ENCODE data around the gene ARSB.
"Not testable (repeated sequence)": the region's sequence is repeated elsewhere in the genome, so short reads cannot be mapped to it uniquely, and the experiment has no call there.

ARSB gene

GRCh38 chr5:78779262-78779661 is 205.8 kb downstream of the ARSB start:
- no peak for DNase-seq (ENCODE audit: low spot score)

- DNase-seq (ENCODE audit: low spot score) = peak; percentile 26
Observed at GRCh38 chr5:78778538-78778937, 206.6 kb downstream of the ARSB start.

- DNase-seq (ENCODE audit: low spot score) = no peak
Observed at GRCh38 chr5:78777901-78778300, 207.2 kb downstream of the ARSB start.

GRCh38 chr5:78776637-78777036 is 208.5 kb downstream of the ARSB start:
- no peak for DNase-seq (ENCODE audit: low spot score)

- DNase-seq (ENCODE audit: low spot score) = no peak
Observed at GRCh38 chr5:78773655-78774054, 211.5 kb downstream of the ARSB start.

GRCh38 chr5:78771260-78772205 is 213.6 kb downstream of the ARSB start:
- no peak for DNase-seq (ENCODE audit: low spot score)

- no peak for DNase-seq (ENCODE audit: low spot score)
Observed at GRCh38 chr5:78768781-78769380, 216.2 kb downstream of the ARSB start.

GRCh38 chr5:78766412-78766762 is 218.7 kb downstream of the ARSB start:
- DNase-seq (ENCODE audit: low spot score) = peak; percentile 18

GRCh38 chr5:78765756-78766411 is 219.2 kb downstream of the ARSB start:
- DNase-seq (ENCODE audit: low spot score) = no peak

GRCh38 chr5:78765116-78765515 is 220.0 kb downstream of the ARSB start:
- DNase-seq (ENCODE audit: low spot score) = no peak

- DNase-seq (ENCODE audit: low spot score) = no peak
Observed at GRCh38 chr5:78763659-78764189, 221.4 kb downstream of the ARSB start.

- DNase-seq (ENCODE audit: low spot score) = not testable (repeated sequence)
Observed at GRCh38 chr5:78762743-78763142, 222.4 kb downstream of the ARSB start.

GRCh38 chr5:78761840-78762239 is 223.3 kb downstream of the ARSB start:
- DNase-seq (ENCODE audit: low spot score) = no peak

GRCh38 chr5:78760770-78761169 is 224.3 kb downstream of the ARSB start:
- no peak for DNase-seq (ENCODE audit: low spot score)

- no peak for DNase-seq (ENCODE audit: low spot score)
Observed at GRCh38 chr5:78760366-78760765, 224.7 kb downstream of the ARSB start.

- DNase-seq (ENCODE audit: low spot score) = no peak
Observed at GRCh38 chr5:78758169-78758839, 226.8 kb downstream of the ARSB start.

GRCh38 chr5:78757269-78758053 is 227.6 kb downstream of the ARSB start:
- DNase-seq (ENCODE audit: low spot score) = peak; percentile 74

GRCh38 chr5:78756858-78757257 is 228.3 kb downstream of the ARSB start:
- DNase-seq (ENCODE audit: low spot score) = no peak

- DNase-seq (ENCODE audit: low spot score) = peak; percentile 50
Observed at GRCh38 chr5:78755822-78756429, 229.2 kb downstream of the ARSB start.

- no peak for DNase-seq (ENCODE audit: low spot score)
Observed at GRCh38 chr5:78754655-78755054, 230.5 kb downstream of the ARSB start.

GRCh38 chr5:78753093-78753531 is 232.0 kb downstream of the ARSB start:
- peak; percentile 35 for DNase-seq (ENCODE audit: low spot score)
